ENCODE data around the gene HNRNPA1. TPM values are rescaled to one million over a fixed set of nuclear protein-coding genes. Genes with fewer than 3 reads are reported as not detected.

The HNRNPA1 gene
- total and polyA plus RNA-seq, 8 donors = 652 to 4,346 (median 3,545) TPM

- H3K4me1 ChIP-seq = peaks cover 31 to 83% of the 10 kb centered on the region in 2 donors
- peak overlapping the region in 1 of 2 donors; percentile 90 for H3K4me3 ChIP-seq
- no peak for TF ChIP-seq CTCF (IDR thresholded peaks at IDR 0.05)
- H3K27me3 ChIP-seq = no peaks in the 10 kb centered on the region
- ATAC-seq (no peak), DNase-seq (no peak)
- intact Hi-C loops (cut with DNase I) = no loop called here
- H3K27ac ChIP-seq = no peak overlapping the region
- H3K9me3 ChIP-seq = no peaks in the 10 kb centered on the region
- H3K36me3 ChIP-seq = peaks cover 13 to 80% of the 10 kb centered on the region in 2 donors
These were observed 4.9 kb downstream of the HNRNPA1 start for GRCh38 chr12:54285150-54286041.

GRCh38 chr12:54286042-54287030, 5.8 kb downstream of the HNRNPA1 start:
- H3K27ac ChIP-seq = peak overlapping the region; percentile 19 to 37
- TF ChIP-seq CTCF (IDR thresholded peaks at IDR 0.05) = no peak

GRCh38 chr12:54287261-54288157, 7.0 kb downstream of the HNRNPA1 start:
- Histone ChIP-seq H3K4me3 (no peak overlapping the region), H3K27ac (no peak overlapping the region), H3K27me3 (no peaks in the 10 kb centered on the region), H3K9me3 (no peaks in the 10 kb centered on the region), H3K36me3 (peaks cover 10 to 90% of the 10 kb centered on the region in 2 donors), H3K4me1 (peaks cover 22 to 82% of the 10 kb centered on the region in 2 donors)
- DNase-seq (no peak), ATAC-seq (no peak)
- TF ChIP-seq CTCF (IDR thresholded peaks at IDR 0.05) = no peak
- intact Hi-C loops (cut with DNase I) = no loop called here

More at GRCh38 chr12:54286042-54287030, 5.8 kb downstream of the HNRNPA1 start:
- peak overlapping the region in 1 of 2 donors; percentile 9 for H3K4me3 ChIP-seq
- peaks cover 31 to 85% of the 10 kb centered on the region in 2 donors for H3K4me1 ChIP-seq
- H3K9me3 ChIP-seq = no peaks in the 10 kb centered on the region
- no peaks in the 10 kb centered on the region for H3K27me3 ChIP-seq
- peaks cover 13 to 90% of the 10 kb centered on the region in 2 donors for H3K36me3 ChIP-seq
- intact Hi-C loops (cut with DNase I) = no loop called here
- DNase-seq = no peak
- peak; percentile 64 for ATAC-seq

- Histone ChIP-seq H3K4me3 (no peak overlapping the region), H3K9me3 (no peaks in the 10 kb centered on the region), H3K36me3 (peaks cover 0 to 55% of the 10 kb centered on the region in 2 donors), H3K27ac (no peak overlapping the region), H3K4me1 (peaks cover 0 to 84% of the 10 kb centered on the region in 2 donors), H3K27me3 (no peaks in the 10 kb centered on the region)
- intact Hi-C loops (cut with DNase I) = loop anchor here in 1 of 2 donors (10.0 kb wide), 1 partner anchor 72 kb away; the partner anchor contains the start of gene GPR84
- no peak for DNase-seq
- no peak for ATAC-seq
- TF ChIP-seq CTCF (IDR thresholded peaks at IDR 0.05) = no peak
These were observed 11.8 kb downstream of the HNRNPA1 start for GRCh38 chr12:54292083-54292930.

Data from left lung (tissue), 10 donors.